HEK293T (cell line): Measurements from ENCODE around the gene IRF2BP1.

Source experiments
- BHLHE40 ChIP-seq: fragments of 450-650 bp; IDR thresholded peaks from 2 replicates; pipeline ENCODE4 v1.6.1; 2016; ENCODE audit warnings: mild to moderate bottlenecking, moderate library complexity, borderline replicate concordance
- FOXK2 ChIP-seq: fragments of 450-650 bp; IDR thresholded peaks from 2 replicates; pipeline ENCODE4 v1.6.1; 2016; ENCODE audit warnings: mild to moderate bottlenecking
- HDGF ChIP-seq: fragments of 450-650 bp; IDR thresholded peaks from 2 replicates; pipeline ENCODE4 v1.6.1; 2017; ENCODE audit warnings: antibody characterized with exemption, borderline replicate concordance
- SUZ12 ChIP-seq: fragments of 450-650 bp; IDR thresholded peaks from 2 replicates; pipeline ENCODE4 v1.6.1; 2016; ENCODE audit warnings: mild to moderate bottlenecking
- ZNF384 ChIP-seq: fragments of 450-650 bp; IDR thresholded peaks from 2 replicates; pipeline ENCODE4 v1.6.1; 2016

DNA sequence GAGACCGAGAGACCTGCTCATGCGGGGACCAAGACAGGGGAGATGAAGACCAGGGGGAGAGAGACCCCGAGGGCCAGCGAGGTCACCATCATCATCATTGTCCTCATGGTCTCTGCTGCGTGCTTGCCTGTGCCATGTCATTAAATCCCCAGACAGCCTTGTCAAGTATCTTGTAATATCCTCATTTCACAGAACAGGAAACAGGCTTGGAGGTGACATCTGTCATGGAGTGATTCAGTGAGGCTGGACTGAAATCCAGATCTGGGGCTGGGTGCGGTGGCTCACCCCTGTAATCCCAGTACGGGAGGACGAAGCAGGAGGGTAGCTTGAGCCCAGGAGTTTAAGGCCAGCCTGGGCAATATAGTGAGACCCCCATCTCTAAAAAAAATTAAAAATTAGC lies 34.5 kb upstream of the IRF2BP1 start:
- TF ChIP-seq FOXK2 (no peak), HDGF (no peak), BHLHE40 (no peak), ZNF384 (no peak), SUZ12 (no peak)
